SHP77 (cell line): ENCODE data around the gene D2HGDH.
"Not testable (repeated sequence)": the region's sequence is repeated elsewhere in the genome, so short reads cannot be mapped to it uniquely, and the experiment has no call there.

Experiments
- DNase-seq, 2 experiments: peaks; one replicate each; lab custom pipeline; 2025; lab: John Stamatoyannopoulos, UW

The D2HGDH gene

DNA sequence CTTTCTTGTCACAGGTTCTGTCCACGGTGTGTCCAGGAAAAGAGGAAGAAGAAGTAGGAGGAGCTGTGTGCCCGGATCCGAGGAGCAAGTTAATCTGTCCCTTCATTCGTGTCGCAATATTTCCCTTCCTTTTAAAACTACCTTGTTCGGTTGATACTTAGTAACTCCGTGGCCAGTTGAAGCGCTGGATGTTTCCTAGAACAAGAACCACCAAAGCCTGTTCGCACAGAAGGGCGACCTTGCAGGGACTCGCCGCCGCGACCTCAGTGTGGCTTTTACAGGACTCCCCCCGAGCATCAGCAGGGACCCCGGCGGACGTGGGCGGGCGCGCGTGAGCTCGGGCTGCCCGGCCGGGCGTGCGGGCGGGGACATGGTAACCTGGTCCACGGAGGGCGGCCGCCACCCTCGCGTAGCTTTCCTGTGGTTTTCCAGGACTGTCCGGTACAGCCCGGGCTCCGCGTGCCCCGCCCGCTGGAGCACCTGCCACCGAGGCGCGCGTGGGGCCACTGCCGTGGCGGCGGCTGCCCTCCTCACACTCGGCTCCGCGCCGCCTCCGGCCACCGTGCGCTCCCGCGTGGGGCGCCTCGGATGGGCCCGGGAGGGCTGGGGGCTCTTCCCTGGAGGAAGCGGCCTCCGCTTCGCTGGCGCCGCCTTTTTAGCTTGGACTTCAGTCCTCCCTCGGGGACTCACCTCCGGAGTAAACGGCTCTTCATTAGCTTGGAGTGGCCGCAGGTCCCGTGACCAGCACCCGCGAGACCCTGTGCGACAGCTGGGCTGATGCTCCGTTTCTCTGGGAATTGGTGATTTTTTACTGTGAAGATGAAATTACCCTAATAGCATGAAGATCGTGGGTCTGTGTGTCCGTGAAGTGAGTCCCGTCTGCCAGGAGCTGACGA is 9.2 kb upstream of the D2HGDH start:
- no peak for DNase-seq

DNA sequence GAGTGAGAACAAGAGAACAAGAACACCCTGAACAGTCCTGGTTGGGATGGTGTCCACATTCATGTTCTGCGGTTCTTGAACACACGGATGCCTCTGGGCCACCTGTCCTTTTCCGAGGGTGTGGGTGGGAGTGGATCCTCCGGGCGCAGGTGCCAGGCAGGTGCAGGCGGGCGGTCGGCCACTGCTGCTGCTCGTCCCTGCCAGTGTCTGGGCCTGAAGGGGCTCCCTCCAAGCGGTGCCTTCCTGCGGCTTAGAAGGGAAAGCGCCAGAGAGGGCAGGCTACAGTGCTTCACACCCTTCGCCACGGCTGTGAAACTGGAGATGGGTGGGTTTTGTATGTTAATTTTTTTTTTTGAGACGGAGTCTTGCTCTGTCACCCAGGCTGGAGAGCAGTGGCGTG is 8.0 kb upstream of the D2HGDH start:
- DNase-seq = no peak

DNA sequence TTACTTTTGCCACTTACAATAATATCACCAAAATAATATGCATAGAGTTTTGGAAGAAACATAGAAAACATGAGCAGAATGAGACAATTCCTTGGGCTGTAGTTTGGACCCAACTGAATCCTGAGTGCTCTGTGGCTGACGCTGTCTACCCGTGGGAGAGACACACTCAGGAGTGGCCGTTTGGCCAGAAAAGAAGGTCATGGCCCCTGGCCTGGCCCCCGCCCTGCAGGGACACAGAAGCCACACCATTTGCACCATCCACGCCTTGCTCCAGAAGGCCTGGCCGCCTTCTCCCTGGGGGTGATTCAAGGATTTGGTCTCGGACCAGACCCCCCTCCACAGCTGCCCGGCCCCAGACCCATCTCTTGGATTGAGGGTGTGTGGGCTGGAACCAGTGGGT is 6.4 kb upstream of the D2HGDH start:
- no peak for DNase-seq

DNA sequence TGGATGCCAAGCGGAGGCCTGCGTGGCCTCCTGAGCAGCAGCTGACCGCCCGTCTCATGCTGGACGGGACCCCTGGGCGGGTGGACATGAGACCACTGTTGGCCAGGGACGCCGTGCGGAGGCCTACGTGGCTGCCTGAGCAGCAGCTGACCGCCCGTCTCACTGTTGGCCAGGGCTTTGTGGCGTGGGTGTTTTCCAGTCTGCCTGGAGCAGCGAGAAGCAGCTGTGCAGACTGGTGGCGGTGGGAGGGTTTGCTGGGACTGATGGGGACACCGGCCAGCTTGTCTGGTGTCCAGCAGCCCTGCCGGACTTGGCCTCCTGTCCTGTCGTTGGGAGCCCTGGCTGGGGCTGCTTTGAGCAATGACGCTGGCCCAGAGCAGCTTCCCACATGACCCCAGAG is 5.8 kb upstream of the D2HGDH start:
- DNase-seq = no peak

DNA sequence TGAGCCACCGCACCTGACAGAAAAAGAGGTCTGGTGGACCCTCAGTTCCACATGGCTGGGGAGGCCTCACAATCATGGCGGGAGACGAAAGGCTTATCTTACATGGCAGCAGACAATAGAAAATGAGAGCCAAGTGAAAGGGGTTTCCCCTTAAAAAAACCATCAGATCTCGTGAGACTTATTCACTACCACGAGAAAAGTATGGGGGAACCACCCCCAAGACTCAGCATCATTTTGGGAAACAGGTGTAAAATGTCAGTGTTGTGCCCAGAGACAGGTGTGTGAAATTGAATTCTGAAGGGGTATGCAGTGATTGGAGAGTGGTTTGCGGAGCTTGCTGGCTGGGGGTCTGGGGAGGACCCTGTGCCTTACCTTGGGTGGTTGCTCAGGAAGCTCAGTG is 4.6 kb upstream of the D2HGDH start:
- DNase-seq = no peak

DNA sequence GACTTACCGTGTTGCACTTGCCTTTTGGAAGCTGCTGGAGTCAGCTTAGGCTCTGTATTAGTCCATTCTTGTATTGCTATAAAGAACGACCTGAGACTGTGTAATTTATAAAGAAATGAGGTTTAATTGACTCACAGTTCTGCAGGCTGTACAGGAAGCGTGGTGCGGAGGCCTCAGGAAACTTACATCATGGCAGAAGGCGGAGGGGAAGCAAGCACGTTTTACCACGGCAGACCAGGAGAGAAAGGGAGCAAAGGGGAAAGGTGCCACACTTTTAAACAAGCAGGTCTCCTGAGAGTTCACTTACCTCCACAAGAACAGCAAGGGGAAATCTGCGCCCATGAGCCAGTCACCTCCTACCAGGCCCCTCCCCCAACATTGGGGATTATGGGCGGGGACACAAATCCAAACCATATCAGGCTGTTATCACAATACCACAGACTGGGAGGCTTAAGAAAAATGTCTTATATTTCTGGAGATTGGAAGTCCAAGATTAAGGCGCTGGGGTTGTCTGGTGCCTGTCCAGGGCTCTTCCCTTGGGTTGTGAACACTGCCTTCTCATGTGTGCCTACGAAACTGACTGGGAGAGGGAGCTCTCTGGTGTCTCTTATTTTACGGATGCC is 3.6 kb upstream of the D2HGDH start:
- no peak for DNase-seq

DNA sequence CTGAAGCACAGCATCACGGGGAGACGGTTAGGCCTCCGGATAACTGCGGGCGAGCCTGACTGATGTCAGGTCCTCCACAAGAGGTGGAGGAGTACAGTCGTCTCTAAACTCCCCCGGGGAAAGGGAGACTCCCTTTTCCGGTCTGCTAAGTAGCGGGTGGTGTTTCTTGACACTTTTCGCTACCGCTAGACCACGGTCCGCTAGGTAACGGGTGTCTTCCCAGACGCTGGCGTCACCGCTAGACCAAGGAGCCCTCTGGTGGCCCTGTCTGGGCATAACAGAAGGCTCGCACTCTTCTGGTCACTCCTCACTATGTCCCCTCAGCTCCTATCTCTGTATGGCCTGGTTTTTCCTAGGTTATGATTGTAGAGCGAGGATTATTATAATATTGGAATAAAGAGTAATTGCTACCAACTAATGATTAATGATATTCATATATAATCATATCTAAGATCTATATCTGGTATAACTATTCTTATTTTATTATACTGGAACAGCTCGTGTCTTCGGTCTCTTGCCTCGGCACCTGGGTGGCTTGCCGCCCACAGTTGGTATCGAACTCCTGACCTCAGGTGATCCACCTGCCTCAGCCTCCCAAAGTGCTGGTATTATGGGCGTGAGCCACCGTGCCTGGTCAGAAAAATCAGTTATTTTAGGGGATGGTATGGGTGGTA is 1.8 kb upstream of the D2HGDH start:
- peak; percentile 16 for DNase-seq

DNA sequence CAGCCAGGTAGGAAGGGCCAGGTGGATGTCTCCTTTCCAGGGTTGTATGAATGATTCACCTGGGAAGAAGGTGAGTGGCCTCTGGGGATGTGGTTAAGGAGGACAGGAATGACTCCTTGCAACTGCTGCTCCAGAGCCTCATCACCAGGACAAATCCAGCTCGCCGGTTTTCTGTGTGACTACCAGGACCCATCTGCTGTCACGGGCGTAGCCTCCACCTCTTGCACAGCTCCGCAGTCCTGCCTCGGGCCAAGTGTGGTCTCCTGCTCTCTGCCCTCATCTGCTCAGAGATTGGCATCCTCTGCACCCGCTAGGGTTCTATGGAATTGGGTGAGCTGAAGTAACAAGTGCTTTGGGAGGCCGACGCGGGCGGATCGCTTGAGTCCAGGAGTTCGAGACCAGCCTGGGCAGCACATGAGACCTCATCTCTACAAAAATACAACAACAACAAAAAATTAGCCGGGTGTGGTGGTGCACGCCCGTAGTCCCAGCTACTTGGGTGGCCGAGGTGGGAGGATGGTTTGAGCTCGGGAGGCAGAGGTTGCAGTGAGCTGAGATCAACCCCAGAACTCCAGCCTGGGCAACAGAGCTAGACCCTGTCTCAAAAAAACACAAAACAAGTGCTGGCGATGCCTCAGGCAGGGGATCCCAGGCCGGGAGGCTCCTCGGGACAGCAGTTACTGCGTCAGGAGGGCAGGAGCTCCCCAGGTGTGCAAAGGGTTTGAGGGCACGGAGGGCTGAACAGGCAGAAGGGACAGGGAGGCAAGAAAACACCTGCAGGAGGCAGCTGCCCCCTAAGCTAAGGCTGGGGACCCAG is 831 bp upstream of the D2HGDH start:
- no peak for DNase-seq

DNA sequence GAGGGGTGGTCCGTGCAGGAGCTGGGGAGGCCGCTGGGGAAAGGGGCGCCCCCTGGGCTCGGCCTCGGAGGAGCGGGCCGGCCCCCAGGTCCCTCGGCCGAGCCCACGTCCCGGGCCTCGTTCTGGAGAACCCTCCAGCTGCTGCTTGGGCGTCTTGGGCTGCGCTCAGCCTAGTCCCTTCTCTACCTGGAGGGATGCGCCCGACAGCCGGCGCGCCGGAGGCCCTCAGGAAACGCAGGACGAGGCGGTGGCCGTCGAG is 293 bp upstream of the D2HGDH start:
- no peak for DNase-seq

DNA sequence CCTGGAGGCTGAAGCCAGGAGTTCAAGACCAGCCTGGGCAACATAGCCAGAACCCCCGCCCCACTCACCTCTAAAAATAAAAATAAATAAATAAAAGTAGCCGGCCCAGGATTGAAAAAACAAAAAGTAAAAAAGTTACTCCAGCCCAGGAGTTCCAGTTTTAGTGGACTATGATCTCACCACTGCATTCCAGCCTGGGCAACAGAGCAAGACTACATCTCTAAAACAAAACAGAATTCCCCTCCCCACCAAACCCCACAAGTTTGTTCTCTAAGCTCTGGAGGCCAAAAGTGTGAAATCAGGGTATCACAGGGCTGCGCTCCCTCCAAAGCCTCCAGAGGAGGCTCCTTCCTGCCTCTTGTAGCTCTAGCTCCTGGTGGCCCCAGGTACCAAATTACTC is 1.7 kb downstream of the D2HGDH start:
- DNase-seq = no peak

DNA sequence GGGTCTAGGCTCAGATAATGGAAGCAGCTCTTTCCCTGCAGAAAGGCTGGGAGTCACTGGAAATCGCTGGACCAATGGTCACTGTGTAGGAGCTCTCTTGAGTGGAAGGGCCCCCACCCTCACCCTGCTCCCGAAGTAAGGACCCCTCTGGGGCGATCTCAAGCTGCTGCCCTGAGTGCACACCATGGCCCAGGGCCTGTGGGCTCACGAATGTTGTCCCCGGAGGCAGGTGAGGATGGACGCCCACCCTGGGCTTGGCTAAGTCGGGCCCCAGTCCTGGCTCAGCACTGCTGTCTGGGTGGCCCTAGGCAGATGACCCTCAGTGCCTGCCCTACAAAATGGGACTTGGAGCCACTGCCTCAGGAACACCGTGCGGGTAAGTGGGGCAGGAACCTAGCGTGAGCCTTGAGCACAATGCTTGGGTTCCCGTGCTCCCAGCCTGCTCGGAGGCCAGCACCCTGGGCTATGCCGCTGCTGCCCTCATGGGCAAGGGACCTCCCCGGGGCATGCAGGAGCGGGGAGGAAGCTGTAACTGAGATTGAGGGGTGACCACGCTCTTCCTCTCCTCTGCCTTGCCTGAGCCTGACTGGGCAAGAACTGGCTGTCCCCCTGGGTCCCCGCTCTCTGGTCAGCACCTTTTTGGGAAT is 3.7 kb downstream of the D2HGDH start:
- no peak for DNase-seq

DNA sequence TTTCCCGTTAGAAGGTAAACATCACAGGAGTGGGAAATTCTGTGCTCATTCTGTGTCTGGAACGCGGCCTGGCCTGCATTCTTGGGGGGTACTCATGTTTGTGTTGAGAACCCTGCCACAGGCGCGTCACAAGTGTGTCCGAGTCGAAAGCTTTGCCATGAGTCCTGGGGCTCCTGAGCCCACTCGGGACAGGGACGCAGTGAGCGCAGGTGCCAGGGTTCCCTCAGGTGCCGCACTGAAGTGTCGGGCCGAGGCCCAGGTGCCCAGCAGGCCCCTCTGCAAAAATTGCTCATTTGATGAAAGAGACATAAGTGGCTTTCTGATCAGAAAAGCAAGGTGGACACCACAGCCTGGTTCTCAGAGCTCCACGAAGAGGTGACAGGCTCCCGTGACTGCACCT is 4.7 kb downstream of the D2HGDH start:
- no peak for DNase-seq

DNA sequence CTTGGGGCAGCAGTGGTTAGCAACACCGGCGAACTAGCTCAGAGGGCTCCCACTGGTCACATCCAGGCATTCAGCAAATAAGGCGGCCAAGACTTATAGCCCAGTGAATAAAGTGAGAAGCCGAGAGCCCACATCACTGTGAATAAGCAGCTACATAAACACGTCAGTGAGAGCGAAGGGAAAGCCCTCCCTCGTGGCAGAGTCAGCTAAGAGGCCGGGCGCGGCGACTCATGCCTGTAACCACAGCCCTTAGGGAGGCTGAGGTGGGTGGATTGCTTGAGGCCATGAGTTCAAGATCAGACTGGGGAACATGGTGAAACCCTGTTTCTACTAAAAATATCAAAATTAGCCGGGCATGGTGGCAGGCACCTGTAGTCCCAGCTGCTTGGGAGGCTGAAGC is 5.2 kb downstream of the D2HGDH start:
- no peak for DNase-seq

DNA sequence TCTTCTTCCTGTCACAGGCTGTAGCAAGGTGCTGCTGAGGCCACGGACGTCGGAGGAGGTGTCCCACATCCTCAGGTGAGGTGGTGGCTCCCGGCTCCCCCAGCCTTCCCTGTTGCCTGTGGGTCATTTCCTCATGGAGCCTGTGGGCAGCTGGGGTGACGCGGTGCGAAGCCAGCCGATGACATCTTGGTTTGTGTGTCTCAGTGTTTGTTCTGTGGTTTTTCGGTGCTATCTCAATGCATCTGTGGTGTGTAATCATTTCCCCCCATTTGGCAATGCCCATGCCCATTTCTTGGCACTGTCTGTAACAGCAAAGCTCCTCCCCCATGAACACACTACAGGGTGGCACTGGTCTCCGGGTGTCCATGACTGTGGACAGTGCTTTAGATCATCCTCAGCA is 6.6 kb downstream of the D2HGDH start:
- no peak for DNase-seq

DNA sequence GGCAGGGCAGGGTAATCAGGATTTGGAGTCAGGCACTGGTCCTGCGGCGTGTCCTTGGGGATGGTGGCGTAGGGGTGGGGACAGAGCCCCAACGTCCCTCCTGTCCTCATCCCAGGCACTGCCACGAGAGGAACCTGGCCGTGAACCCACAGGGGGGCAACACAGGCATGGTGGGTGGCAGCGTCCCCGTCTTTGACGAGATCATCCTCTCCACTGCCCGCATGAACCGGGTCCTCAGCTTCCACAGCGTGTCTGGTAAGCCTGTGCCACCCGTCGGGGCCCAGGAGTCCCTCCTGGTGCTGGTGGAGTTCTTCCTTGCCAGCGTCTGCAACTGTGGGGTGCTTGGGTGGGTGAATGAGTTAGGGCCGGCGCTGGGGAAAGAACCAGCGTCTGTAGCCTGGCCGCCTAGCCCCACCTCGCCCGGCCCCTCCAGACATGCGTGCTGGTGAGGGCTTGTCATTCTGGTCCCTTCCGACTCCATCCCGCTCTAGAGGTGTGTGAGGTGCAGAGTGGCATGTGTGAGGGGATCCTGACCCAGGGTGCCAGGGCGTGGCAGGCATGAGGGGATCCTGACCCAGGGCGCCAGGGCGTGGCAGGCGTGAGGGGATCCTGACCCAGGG is 8.0 kb downstream of the D2HGDH start:
- DNase-seq = no peak

DNA sequence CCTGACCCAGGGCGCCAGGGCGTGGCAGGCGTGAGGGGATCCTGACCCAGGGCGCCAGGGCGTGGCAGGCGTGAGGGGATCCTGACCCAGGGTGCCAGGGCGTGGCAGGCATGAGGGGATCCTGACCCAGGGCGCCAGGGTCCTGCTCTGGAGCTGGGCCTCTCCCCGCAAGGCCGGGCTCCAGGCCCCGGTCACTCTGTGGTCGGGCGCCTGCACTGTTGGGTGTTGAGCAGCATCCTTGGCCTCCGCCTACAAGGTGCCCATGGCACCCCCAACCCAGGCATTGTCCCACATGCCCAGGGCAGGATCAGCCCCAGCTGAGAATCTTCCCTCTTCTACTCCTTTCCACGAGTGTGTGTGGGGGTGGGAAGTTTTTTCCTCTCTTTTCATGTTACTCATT is 8.6 kb downstream of the D2HGDH start:
- DNase-seq = not testable (repeated sequence)

DNA sequence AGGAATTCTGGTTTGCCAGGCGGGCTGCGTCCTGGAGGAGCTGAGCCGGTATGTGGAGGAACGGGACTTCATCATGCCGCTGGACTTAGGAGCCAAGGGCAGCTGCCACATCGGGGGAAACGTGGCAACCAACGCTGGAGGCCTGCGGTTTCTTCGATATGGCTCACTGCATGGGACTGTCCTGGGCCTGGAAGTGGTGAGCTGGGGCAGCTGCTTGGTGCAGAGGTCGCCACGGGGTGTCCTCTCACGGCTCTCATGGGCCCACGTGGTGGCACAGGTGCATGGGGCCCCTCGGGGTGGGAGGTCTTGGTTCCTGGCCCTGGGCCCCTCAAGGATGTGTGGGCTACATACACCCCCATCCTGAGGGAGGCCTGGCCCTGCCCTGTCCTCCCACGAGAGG is 9.2 kb downstream of the D2HGDH start:
- DNase-seq = no peak

DNA sequence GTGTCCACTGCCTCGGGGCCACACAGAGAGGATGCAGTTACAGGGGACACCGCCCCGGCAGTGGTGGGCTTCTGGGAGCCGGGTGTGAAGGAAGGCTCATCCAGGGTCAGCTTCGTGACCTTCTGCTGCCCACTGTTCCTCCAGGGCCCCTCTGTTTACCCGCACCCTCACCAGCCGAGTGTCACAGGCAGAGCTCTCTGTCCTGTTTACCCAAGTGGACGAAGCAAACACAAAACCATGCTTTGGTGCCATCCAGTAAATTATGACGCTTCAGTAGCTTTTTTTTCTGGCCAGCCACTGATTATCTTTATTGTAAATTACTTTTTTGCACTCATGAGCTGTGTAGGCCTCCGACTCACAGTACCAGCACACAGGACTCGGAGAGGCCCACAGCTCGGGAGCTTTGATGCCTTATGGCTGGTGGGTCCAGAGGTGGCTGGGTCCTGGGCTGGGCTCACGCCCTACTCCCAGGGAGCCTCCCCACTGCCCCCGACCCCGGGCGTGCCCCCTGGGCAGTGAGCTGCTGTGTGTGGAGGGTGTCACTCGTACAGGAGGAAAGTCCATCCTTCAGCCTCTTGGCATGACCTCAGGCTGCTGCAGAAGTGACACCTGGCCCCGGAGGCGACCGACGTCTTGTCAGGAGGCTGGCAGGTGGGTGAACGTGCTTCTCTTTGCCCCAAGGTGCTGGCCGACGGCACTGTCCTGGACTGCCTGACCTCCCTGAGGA is 9.8 kb downstream of the D2HGDH start:
- no peak for DNase-seq

DNA sequence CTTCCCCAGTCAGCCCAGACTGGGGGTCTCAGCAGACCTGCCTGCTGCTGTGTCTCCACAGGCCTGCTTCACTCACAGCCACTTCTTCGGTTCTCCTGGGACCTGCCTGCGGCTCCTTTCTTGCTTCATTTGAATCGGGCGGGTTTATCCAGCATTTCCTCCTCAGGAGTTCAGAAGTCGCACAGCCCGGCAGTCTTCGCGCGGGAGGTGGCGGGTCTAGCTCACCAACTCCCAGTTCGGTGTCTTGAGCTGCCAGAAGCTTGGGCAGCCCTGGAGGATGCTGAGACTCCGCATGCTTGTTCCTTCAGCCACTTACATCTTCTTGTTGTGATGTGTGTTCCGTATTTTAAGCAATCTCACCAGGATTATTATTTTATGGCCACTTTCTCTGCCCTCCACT is 10.8 kb downstream of the D2HGDH start:
- DNase-seq = no peak

DNA sequence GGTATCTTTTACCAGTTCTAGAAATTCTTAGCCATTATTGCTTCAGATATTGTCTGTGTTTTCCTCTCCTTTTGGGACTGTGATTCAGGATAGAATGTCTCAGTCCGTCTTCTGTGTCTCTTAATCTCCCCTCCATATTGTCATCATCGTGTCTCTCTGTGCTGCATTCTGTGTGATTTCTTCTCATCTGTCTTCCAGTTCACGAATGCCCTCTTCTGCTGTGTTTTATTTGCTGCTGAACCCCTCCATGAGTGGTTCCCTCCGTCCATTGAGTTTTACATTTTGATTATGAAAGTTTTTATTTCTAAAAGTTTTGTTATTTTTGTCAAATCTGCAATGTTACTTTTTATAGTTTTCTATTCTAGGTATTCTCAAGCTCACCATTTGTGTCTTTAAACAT is 11.7 kb downstream of the D2HGDH start:
- DNase-seq = no peak
